Naive thymus-derived CD4-positive, alpha-beta T cell (primary cell): ENCODE measurements around the gene PPP1R12B. TPM values are rescaled to one million over a fixed set of nuclear protein-coding genes. Genes with fewer than 3 reads are reported as not detected.
"Not testable (repeated sequence)": the region's sequence is repeated elsewhere in the genome, so short reads cannot be mapped to it uniquely, and the experiment has no call there.

Experiments
- ATAC-seq: fragments of 150-1000 bp; cut with Tn5 transposase; 2 replicates; pipeline ENCODE4 v1.10.0; 2021; ENCODE audit warnings: mild to moderate bottlenecking, moderate library complexity
- CTCF ChIA-PET: fragments of 350-600 bp; sonication (Branson Sonifier 250); formaldehyde crosslinking; loops from one replicate; lab custom pipeline; 2021; ENCODE audit warnings: antibody characterized with exemption; lab: Charles Lee
- POLR2A ChIA-PET: fragments of 350-600 bp; sonication (Branson Sonifier 250); formaldehyde crosslinking; loops from one replicate; lab custom pipeline; 2021; ENCODE audit warnings: antibody characterized with exemption, inconsistent platforms; lab: Charles Lee
- DNase-seq, 9 donors: peaks; one replicate each; pipeline versions ENCODE4 v3.0.0 to v3.0.0-alpha.2; 2020 to 2022; ENCODE audit warnings: mixed read lengths in 1 of 9
- H3K27ac ChIP-seq: one replicate; pipeline ENCODE4 v1.7.0; 2013; ENCODE audit warnings: mild to moderate bottlenecking, low read depth, low read length, moderate library complexity
- H3K27me3 ChIP-seq, 2 donors: one replicate each; pipeline ENCODE4 v1.7.0; 2013; ENCODE audit warnings: low read length in 2 of 2, mild to moderate bottlenecking in 2 of 2, moderate library complexity in 2 of 2; ENCODE audit not compliant: control insufficient read depth in 2 of 2, insufficient read depth in 2 of 2
- H3K36me3 ChIP-seq, 3 experiments: 1 replicate in 2 of 3; 2 replicates in 1 of 3; pipeline ENCODE4 v1.7.0; 2013; ENCODE audit warnings: low read length in 3 of 3, mild to moderate bottlenecking in 3 of 3, moderate library complexity in 1 of 3; ENCODE audit not compliant: insufficient read depth in 3 of 3, control insufficient read depth in 2 of 3
- H3K4me1 ChIP-seq, 2 donors: one replicate each; pipeline ENCODE4 v1.7.0; 2013; ENCODE audit warnings: low read length in 2 of 2, mild to moderate bottlenecking in 2 of 2, moderate library complexity in 1 of 2; ENCODE audit not compliant: control insufficient read depth in 2 of 2, insufficient read depth in 2 of 2
- H3K4me3 ChIP-seq: 2 replicates; pipeline ENCODE4 v1.7.0; 2013; ENCODE audit warnings: mild to moderate bottlenecking, low read length
- H3K9me3 ChIP-seq, 3 experiments: 1 replicate in 2 of 3; 2 replicates in 1 of 3; pipeline ENCODE4 v1.7.0; 2013; ENCODE audit warnings: low read length in 3 of 3; ENCODE audit not compliant: control insufficient read depth in 2 of 3
- H3K27ac Mint-ChIP-seq, 9 donors: one replicate each; pipeline ENCODE4 v1.8.0; 2020 to 2022; ENCODE audit warnings: mixed read lengths in 9 of 9, mild to moderate bottlenecking in 8 of 9, moderate library complexity in 5 of 9, inconsistent platforms in 2 of 9
- H3K27me3 Mint-ChIP-seq, 5 donors: one replicate each; pipeline ENCODE4 v1.8.0; 2021 to 2022; ENCODE audit warnings: mixed read lengths in 5 of 5, mild to moderate bottlenecking in 1 of 5
- H3K36me3 Mint-ChIP-seq, 5 donors: one replicate each; pipeline ENCODE4 v1.8.0; 2020 to 2022; ENCODE audit warnings: mixed read lengths in 5 of 5, mild to moderate bottlenecking in 3 of 5, inconsistent platforms in 1 of 5
- H3K4me1 Mint-ChIP-seq, 7 donors: one replicate each; pipeline ENCODE4 v1.8.0; 2020 to 2022; ENCODE audit warnings: mixed read lengths in 7 of 7, mild to moderate bottlenecking in 3 of 7, inconsistent platforms in 1 of 7
- H3K4me3 Mint-ChIP-seq, 10 donors: one replicate each; pipeline ENCODE4 v1.8.0; 2020 to 2022; ENCODE audit warnings: mild to moderate bottlenecking in 10 of 10, mixed read lengths in 10 of 10, moderate library complexity in 6 of 10, inconsistent platforms in 2 of 10
- H3K9me3 Mint-ChIP-seq, 11 donors: one replicate each; pipeline ENCODE4 v1.8.0; 2020 to 2022; ENCODE audit warnings: mixed read lengths in 11 of 11, mild to moderate bottlenecking in 4 of 11, inconsistent platforms in 1 of 11, moderate library complexity in 1 of 11
- intact Hi-C, 2 donors: fragments of 100-400 bp; cut with micrococcal nuclease; formaldehyde crosslinking; loops; one replicate each; pipeline ENCODE4 v1.15.1; 2023
- polyA plus RNA-seq, 2 donors: library from polyadenylated mRNA; unstranded; fragments of 300-500 nt; fragmentation: Illumina TruSeq; gene quantifications; one replicate each; pipeline ENCODE4 v1.2.3, GENCODE V29; 2021
- total RNA-seq, 6 experiments: library from RNA in 5 of 6; stranded (reverse) in 5 of 6; gene quantifications; 1 replicate in 5 of 6; 2 replicates in 1 of 6; pipeline ENCODE4 v1.2.3 and lab custom pipeline; 2021 to 2026

The PPP1R12B gene
- total and polyA plus RNA-seq, 7 experiments from 2014 or later: 5.2 to 38.1 (median 26.8) TPM

- not testable (repeated sequence) for DNase-seq, H3K27ac ChIP-seq, H3K27ac Mint-ChIP-seq
Observed at GRCh38 chr1:202531812-202532616, 183.5 kb downstream of the PPP1R12B start.

DNA sequence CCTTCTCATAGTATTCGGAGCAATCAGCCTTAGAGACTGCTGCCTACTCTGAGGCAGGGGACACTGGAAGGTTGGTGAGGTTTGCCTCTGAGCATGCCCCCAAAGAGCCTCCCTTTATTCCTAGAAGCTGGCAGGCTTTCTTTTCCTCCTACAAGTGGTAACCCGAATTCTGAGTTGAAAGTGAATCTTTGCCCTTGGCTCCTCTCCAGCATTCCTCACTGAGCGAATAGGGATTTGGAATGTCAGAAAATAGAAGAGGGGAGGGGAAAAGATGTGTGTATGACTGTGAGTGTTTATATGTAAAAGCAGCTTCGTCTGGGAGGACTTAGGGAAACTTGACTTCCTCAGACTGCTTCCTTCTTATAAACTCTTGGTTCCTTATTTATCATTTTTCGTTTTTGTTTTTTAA lies 190.7 kb downstream of the PPP1R12B start:
- intact Hi-C loops, POLR2A ChIA-PET, H3K4me1 ChIP-seq, H3K27me3 ChIP-seq, H3K27me3 Mint-ChIP-seq, H3K4me3 Mint-ChIP-seq, ATAC-seq, H3K9me3 Mint-ChIP-seq, H3K27ac Mint-ChIP-seq, CTCF ChIA-PET, H3K4me3 ChIP-seq, H3K27ac ChIP-seq, H3K9me3 ChIP-seq, DNase-seq, H3K4me1 Mint-ChIP-seq, H3K36me3 ChIP-seq: not testable (repeated sequence)
- H3K36me3 Mint-ChIP-seq: peaks cover 0 to 22% (median 5%) of the 10 kb centered on the region in 5 donors

More at GRCh38 chr1:202531812-202532616, 183.5 kb downstream of the PPP1R12B start:
- H3K4me3 Mint-ChIP-seq, H3K36me3 Mint-ChIP-seq, H3K9me3 ChIP-seq, intact Hi-C loops, H3K27me3 Mint-ChIP-seq, H3K4me1 Mint-ChIP-seq, POLR2A ChIA-PET, CTCF ChIA-PET, H3K9me3 Mint-ChIP-seq, H3K27me3 ChIP-seq, H3K36me3 ChIP-seq, H3K4me1 ChIP-seq, H3K4me3 ChIP-seq: not testable (repeated sequence)
- peak; percentile 54 for ATAC-seq

GRCh38 chr1:202539583-202539982 lies 191.1 kb downstream of the PPP1R12B start:
- H3K9me3 ChIP-seq, H3K4me1 ChIP-seq, H3K27ac ChIP-seq, H3K4me3 Mint-ChIP-seq, ATAC-seq, H3K9me3 Mint-ChIP-seq, H3K27me3 Mint-ChIP-seq, H3K27me3 ChIP-seq, H3K4me3 ChIP-seq, H3K27ac Mint-ChIP-seq, CTCF ChIA-PET, H3K4me1 Mint-ChIP-seq, intact Hi-C loops, H3K36me3 ChIP-seq, DNase-seq, POLR2A ChIA-PET: not testable (repeated sequence)
- peaks cover 0 to 22% (median 5%) of the 10 kb centered on the region in 5 donors for H3K36me3 Mint-ChIP-seq

DNA sequence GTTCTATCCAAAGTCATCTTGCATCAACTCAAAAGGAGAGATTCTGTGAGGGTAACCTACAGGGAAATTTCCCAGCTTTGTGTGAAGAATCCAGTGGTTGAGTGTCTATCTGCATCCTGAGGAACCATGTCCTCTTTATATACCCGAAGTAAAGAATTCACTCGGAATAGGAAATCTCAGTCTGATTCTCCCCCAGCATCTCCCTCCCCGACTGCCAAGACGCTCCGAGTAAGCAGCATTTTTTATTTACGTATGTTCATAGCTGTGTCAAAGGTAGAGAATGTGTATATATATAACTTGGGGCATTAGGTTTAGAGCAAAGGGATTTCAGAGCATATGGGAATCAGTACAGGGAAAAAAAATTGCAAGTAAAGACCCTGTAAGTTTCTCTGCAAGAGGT lies 191.5 kb downstream of the PPP1R12B start:
- no peak overlapping the region for H3K4me3 Mint-ChIP-seq
- peaks cover 0 to 3% (median 0%) of the 10 kb centered on the region in 7 donors for H3K4me1 Mint-ChIP-seq
- H3K9me3 Mint-ChIP-seq: no peaks in the 10 kb centered on the region
- H3K27me3 Mint-ChIP-seq: no peaks in the 10 kb centered on the region
- peaks cover 0 to 22% (median 5%) of the 10 kb centered on the region in 5 donors for H3K36me3 Mint-ChIP-seq
- Histone ChIP-seq H3K36me3 (no peaks in the 10 kb centered on the region), H3K4me1 (no peaks in the 10 kb centered on the region), H3K4me3 (no peak overlapping the region), H3K9me3 (no peaks in the 10 kb centered on the region), H3K27ac (no peak overlapping the region), H3K27me3 (no peaks in the 10 kb centered on the region)
- no peak overlapping the region for H3K27ac Mint-ChIP-seq
- POLR2A ChIA-PET: no interaction called here
- no peak for ATAC-seq
- intact Hi-C loops: no loop called here
- no peak for DNase-seq
- CTCF ChIA-PET: no interaction called here

DNA sequence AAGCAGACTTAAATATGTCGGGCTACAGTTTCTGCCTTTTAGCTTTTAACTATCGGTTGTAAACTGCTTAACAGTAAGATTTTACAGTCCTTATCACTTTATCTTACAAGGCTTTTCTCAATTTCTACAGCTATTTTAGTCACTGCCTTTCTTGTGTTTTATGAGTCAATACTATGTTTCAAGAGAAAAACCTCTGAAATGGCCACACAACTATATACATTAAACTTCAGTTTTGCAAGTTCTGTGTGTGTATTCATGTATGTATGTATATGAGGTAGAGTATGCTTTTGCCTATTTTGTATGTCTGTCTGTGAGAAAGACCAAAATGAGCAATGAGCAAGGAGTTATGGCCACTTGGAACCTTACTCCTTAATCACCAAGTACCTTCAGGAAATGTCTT lies 191.9 kb downstream of the PPP1R12B start:
- H3K4me3 ChIP-seq: no peak overlapping the region
- ChIA-PET CTCF (interaction anchor here (0.8 kb wide), 1 partner anchor 1513 kb away, joined by 3 read pairs; no protein-coding TSS in a partner anchor), POLR2A (no interaction called here)
- no peaks in the 10 kb centered on the region for H3K27me3 ChIP-seq
- Mint-ChIP-seq H3K4me3 (no peak overlapping the region), H3K27me3 (no peaks in the 10 kb centered on the region), H3K36me3 (peaks cover 0 to 22% (median 5%) of the 10 kb centered on the region in 5 donors), H3K4me1 (peaks cover 0 to 3% (median 0%) of the 10 kb centered on the region in 7 donors), H3K27ac (no peak overlapping the region), H3K9me3 (no peaks in the 10 kb centered on the region)
- H3K36me3 ChIP-seq: no peaks in the 10 kb centered on the region
- no peak overlapping the region for H3K27ac ChIP-seq
- intact Hi-C loops: no loop called here
- no peaks in the 10 kb centered on the region for H3K9me3 ChIP-seq
- H3K4me1 ChIP-seq: no peaks in the 10 kb centered on the region
- DNase-seq (no peak), ATAC-seq (no peak)

GRCh38 chr1:202540858-202541257 lies 192.4 kb downstream of the PPP1R12B start:
- POLR2A ChIA-PET, intact Hi-C loops, H3K36me3 ChIP-seq, H3K4me1 ChIP-seq, H3K27me3 Mint-ChIP-seq, H3K27me3 ChIP-seq, ATAC-seq, H3K4me1 Mint-ChIP-seq, H3K27ac ChIP-seq, H3K27ac Mint-ChIP-seq, DNase-seq, H3K9me3 ChIP-seq, H3K4me3 Mint-ChIP-seq, H3K4me3 ChIP-seq, H3K9me3 Mint-ChIP-seq: not testable (repeated sequence)
- H3K36me3 Mint-ChIP-seq: peaks cover 0 to 19% (median 5%) of the 10 kb centered on the region in 5 donors
- CTCF ChIA-PET: interaction anchor here (0.8 kb wide), 1 partner anchor 1514 kb away, joined by 3 read pairs; no protein-coding TSS in a partner anchor

GRCh38 chr1:202542415-202542814 lies 193.9 kb downstream of the PPP1R12B start:
- H3K4me3 Mint-ChIP-seq, H3K9me3 Mint-ChIP-seq, H3K27me3 ChIP-seq, DNase-seq, H3K27ac Mint-ChIP-seq, H3K27ac ChIP-seq, POLR2A ChIA-PET, H3K9me3 ChIP-seq, ATAC-seq, H3K4me3 ChIP-seq, H3K27me3 Mint-ChIP-seq, CTCF ChIA-PET, H3K36me3 ChIP-seq, H3K4me1 ChIP-seq, intact Hi-C loops: not testable (repeated sequence)
- H3K36me3 Mint-ChIP-seq: peaks cover 0 to 19% (median 5%) of the 10 kb centered on the region in 5 donors
- peaks cover 0 to 14% (median 0%) of the 10 kb centered on the region in 7 donors for H3K4me1 Mint-ChIP-seq
